ENCODE results near the gene ADAM10.
A peak's percentile ranks its signal among the peaks of the same experiment; 100 is the strongest.
"Not testable (repeated sequence)": the region's sequence is repeated elsewhere in the genome, so short reads cannot be mapped to it uniquely, and the experiment has no call there.

The ADAM10 gene, protein sequence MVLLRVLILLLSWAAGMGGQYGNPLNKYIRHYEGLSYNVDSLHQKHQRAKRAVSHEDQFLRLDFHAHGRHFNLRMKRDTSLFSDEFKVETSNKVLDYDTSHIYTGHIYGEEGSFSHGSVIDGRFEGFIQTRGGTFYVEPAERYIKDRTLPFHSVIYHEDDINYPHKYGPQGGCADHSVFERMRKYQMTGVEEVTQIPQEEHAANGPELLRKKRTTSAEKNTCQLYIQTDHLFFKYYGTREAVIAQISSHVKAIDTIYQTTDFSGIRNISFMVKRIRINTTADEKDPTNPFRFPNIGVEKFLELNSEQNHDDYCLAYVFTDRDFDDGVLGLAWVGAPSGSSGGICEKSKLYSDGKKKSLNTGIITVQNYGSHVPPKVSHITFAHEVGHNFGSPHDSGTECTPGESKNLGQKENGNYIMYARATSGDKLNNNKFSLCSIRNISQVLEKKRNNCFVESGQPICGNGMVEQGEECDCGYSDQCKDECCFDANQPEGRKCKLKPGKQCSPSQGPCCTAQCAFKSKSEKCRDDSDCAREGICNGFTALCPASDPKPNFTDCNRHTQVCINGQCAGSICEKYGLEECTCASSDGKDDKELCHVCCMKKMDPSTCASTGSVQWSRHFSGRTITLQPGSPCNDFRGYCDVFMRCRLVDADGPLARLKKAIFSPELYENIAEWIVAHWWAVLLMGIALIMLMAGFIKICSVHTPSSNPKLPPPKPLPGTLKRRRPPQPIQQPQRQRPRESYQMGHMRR

DNA sequence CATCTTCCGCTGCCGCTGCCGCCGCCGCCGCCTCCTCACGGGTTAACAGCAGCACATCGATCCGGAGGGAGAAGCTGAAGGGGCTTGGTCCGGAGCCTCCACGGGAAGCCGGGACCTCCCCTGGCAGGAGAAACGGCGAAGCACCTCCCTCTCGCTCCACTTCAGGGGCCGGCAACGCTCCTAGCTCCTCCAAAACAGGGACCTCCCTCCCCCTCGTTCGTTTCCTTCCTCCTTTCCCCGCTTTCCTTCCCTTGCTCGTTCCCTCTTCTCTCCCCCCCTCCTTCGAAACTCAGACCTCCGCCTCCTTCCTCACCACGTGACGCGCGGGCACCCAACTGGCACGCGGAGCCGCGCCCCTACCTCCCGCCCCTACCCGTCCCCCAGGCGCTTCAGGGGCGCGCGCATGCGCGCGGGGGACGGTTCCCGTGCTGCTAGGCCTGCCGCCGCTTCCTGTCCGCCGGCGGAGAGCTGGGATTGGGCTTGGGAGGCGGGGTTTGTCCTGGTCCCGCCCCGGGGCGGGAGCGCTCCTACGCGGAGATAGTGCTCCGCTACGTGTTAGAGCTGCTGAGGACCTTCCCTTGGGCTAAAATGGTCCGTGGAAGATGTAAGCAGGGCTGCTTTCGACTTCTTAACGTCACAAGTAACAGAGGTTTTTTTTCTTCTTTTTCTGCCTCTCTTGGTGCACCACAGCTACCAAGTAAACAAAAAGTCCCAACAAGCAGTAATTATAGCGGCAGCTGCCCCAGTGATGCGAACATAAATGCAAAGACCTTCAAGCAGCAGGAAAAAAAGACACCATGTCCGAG, at the start of gene ADAM10:
Gene ADAM10 (minus strand): TSS at position 176 of the 806 bp plus-strand sequence. CDS start 173 bp downstream, at position 3.
- DNase-seq (ENCODE audit: low read depth in 2 of 2, low spot score in 1 of 2) = peak; percentile 93 to 95

DNA sequence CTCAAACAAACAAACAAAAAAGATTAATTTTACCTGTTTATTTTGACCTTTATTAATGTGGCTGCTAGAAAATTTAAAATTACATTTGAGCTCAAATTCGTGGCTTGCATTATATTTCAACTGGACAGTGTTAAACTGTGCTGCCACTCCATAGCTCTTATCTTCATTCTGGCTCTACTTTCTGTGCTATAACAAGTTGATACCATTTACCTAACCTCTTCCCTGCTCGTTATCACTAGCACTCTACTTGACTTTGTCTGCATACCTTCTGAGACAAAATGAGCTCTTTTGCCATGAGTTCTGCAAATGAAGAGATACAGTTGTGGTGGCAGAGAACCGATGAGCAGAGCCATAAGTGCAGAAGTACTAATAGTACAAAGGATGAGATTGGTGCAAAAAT, 48.0 kb upstream of the ADAM10 start:
- no peak for DNase-seq (ENCODE audit: low read depth in 2 of 2, low spot score in 1 of 2)

DNA sequence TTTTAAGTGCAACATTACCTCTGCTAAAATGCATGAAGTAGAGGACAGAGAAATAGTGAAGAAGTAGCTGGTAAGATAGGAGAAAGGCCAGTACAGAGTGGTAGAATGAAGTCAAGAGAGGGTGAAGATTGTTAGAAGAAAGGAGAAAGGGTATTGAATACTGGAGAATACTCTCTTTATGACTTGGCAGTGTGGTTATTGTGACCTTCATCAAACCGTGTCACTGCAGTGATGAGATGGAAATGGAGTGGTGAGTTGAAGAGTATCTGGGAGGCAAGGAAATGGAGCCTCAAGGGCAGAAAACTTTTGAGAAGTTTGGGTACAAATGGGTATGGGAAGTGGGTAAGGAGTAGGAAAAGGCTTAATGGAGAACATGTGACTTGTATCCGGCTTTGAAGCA, 46.3 kb upstream of the ADAM10 start:
- no peak for DNase-seq (ENCODE audit: low read depth in 2 of 2, low spot score in 1 of 2)

DNA sequence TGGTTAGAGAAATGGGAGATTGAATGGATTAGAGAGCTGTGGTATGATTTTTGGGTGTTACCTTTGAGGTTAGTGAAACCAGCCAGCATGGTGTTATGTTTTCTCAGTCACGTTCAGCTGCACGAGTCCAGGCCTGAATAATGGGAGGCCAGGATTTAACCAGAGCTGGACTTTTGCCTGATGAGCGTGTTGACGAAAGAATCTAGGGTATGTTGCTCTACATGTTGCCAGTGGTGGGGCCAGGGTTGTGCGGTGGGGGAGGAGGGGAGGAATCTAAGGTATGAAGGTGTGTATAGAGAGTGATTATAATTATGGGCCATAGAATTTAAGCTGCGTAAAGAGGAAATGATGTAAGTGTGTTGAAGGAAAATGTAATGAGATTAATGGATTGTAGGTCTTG, 44.4 kb upstream of the ADAM10 start:
- no peak for DNase-seq (ENCODE audit: low read depth in 2 of 2, low spot score in 1 of 2)

DNA sequence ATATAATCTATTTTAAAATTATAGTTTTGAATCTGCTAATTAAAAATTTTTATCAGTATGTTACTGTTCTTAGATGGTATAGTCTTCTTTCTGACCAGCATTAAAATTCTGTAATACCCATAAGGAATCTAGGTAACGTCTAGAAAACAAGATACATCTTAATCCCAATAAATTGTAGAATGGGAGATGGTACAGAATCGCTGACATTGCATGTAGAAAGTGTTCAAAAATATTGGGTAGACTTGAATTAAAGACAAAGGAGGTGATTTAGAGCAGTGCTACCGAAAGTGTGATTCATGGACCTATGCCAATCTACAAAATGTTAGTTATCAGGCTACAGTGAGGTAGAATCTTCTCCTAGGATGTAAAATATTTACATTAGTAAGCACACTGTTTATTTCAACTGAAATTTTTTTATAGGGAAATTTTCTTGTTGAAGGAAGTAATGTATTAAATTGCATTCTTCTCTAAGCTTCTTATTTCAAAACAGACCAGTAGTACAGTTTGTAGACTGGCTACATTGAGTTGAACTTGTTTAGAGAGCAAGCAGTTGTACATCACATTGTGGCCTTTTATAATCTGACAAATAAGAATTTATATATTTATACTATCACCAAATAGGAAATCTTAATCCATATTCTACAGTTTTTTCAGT, 38.7 kb upstream of the ADAM10 start:
- DNase-seq (ENCODE audit: low read depth in 2 of 2, low spot score in 1 of 2) = no peak

DNA sequence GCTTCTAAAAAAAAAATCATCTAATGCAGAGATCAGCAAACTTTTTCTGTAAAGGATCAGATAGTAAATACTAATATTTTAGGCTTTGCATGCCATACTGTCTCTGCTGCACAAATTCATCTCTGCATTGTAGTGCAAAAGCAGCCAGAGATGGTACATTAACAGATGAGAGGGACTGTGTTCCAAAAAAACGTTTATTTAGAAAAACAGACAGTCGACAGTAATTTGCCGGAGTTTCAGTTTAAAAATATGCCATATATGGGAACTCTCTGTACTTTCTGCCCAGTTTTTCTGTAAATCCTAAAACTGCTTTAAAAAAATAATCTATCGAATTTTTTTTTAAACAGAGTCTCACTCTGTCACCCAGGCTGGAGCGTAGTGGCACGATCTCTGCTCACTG, 35.8 kb upstream of the ADAM10 start:
- no peak for DNase-seq (ENCODE audit: low read depth in 2 of 2, low spot score in 1 of 2)

DNA sequence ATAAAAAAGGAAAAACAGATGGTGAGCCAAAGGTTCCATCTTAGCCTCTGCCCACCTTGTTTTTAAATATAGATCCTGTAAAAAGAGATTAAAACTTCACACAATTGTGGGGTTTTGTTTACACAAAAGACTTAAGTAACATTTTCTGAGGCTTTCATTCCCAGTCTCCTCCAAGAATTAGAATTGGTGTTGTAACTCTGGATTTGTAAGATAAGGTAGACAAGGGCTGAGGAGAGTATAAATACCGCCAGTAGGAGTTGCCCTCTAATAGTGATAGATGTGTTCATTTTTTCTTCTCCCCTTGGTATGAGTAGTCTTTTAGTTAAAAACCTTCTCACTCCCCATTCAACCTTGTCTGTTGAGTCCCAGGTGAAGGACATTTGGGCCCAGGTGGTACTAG, 30.0 kb upstream of the ADAM10 start:
- DNase-seq (ENCODE audit: low read depth in 2 of 2, low spot score in 1 of 2) = no peak

DNA sequence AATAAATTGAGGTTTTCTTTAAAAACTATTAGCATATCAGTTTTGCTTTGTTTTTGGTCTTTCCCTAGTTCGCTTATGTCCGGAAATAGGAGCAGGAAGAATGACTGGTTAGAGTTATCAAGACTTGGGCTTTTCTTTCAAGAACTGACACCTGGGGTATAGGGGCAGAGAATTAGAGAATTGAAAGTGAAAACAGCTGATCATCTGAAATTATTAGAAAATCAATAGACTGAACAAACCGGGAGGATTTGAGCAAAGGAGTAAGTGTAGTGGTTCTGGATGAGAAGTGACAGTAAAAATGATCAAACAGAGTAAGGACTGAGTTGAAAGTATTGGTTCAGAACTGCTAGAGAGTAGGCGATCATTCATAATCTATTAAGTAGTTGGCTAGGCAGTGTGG, 27.6 kb upstream of the ADAM10 start:
- no peak for DNase-seq (ENCODE audit: low read depth in 2 of 2, low spot score in 1 of 2)

DNA sequence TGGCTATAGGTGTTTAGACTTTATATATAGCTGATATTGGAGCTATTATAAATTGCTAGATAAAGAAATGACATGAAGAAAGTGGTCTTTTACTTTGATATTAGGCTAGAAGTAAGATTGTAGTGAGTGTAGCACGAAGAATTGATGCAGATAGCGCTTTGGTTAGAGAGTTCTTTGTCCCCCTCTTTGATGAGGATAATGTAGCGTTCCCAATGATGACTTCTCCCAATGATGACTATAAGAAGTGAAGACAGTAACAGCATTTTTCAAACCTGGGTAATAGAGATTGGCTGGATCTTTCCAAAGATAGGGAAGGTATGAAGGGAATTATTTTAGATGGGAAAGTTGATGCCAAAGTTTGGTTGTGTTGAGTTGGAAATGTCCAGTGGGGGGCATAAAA, 25.9 kb upstream of the ADAM10 start:
- DNase-seq (ENCODE audit: low read depth in 2 of 2, low spot score in 1 of 2) = no peak

DNA sequence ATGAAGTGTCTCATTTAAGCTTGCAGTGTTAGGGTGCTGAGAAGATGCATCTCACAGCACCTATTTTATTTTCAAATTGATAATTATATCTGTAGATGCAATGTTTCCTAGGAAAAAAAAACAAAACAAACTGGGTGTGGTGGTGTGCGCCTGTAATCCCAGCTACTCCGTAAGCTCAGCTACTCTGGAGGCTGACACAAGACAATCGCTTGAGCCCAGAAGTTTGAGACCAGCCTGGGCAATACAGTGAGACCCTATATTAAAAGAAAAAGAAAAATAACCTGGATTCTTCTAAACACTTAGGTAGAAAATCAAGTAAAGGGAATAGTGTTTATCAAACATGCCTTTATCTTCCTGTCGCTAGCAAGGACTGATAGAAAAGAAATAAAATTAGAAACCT, 23.5 kb upstream of the ADAM10 start:
- DNase-seq (ENCODE audit: low read depth in 2 of 2, low spot score in 1 of 2) = no peak

DNA sequence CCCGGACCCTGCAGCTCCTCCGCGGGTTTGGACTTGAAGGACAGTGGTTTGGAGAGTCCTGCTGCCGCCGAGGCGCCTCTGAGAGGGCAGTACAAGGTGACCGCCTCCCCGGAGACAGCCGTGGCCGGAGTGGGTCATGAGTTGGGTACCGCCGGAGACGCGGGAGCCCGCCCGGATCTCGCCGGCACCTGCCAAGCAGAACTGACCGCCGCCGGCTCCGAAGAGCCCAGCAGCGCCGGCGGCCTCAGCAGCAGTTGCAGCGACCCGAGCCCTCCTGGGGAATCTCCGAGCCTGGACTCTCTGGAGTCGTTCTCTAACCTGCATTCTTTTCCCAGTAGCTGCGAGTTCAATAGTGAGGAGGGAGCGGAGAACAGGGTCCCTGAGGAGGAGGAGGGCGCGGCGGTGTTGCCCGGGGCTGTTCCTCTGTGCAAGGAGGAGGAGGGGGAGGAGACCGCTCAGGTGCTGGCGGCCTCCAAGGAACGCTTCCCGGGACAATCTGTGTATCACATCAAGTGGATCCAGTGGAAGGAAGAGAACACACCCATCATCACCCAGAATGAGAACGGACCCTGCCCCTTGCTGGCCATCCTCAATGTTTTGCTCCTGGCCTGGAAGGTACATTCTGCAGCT, 22.2 kb upstream of the ADAM10 start:
- DNase-seq (ENCODE audit: low read depth in 2 of 2, low spot score in 1 of 2) = no peak

DNA sequence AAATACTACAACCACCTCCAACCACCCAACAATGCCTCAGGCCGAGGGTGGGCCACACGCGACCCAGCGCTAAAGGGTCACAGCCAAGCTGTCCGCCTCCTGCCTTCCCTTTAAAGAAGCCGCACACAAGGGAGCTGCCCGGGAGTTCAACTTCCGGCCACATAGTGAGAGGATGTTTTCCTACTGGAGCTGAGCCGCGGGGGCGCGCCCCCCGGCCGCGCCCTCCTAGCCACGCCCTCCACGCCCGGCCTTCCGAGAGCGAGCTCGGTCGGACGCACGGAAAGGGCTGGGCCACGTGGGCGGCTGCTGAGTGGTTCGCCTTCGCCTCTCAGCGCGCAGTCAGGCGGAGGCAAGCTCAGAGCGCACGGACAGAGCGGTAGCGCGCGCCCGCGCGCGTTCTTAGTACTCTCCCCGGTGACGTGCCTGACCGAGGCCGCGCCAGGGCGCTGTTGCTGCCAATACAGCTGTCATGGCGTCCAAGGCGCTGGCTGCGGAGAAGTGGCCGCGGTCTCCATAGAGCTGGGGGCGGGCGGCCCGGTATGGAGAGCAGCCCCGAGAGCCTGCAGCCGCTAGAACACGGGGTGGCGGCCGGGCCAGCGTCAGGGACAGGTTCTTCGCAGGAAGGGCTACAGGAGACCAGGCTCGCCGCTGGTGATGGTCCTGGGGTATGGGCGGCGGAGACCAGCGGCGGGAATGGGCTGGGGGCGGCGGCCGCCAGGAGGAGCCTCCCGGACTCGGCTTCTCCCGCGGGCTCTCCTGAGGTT, 21.5 kb upstream of the ADAM10 start, which contains the start of gene MINDY2:
Gene MINDY2 (plus strand): TSS at position 446 of the 764 bp plus-strand sequence. CDS start 94 bp downstream, at position 540.
- peak; percentile 80 to 86 for DNase-seq (ENCODE audit: low read depth in 2 of 2, low spot score in 1 of 2)

DNA sequence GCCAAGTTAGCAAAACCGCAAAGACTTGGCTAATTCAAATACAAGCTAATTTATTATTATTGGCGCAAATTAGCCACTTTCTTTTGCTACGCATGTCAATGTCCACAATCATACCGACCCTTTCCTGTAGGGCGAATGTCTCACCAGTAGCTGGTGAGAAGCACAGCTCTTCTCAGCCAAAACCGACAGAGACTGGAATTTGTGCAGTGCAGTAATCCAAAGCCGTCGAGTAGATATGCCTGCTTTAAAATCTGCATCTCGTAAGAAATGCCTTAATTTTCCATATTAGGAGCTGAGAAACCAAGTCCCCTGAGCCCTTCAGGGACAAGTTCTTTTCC, 21.0 kb upstream of the ADAM10 start:
- peak in 1 of 2 donors; percentile 7 for DNase-seq (ENCODE audit: low read depth in 2 of 2, low spot score in 1 of 2)

DNA sequence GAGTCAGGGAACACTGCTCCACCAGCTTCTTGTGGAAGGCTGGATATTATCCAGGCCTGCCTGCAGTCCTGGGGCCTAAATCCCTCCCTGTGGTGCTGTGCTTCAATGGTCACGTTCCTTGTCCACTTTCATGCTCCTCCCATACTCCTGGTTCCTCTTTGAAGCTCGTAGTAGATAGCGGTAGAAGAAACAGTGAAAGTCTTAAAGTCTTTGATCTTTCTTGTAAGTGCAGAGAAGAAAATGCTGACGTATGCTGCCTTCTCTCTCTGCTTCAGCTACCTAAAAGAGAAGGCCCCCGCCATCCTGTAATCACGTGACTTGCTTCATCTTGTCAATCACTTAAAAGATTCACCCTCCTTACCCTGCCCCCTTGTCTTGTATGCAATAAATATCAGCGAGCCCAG, 19.1 kb upstream of the ADAM10 start:
- DNase-seq (ENCODE audit: low read depth in 2 of 2, low spot score in 1 of 2) = not testable (repeated sequence)

DNA sequence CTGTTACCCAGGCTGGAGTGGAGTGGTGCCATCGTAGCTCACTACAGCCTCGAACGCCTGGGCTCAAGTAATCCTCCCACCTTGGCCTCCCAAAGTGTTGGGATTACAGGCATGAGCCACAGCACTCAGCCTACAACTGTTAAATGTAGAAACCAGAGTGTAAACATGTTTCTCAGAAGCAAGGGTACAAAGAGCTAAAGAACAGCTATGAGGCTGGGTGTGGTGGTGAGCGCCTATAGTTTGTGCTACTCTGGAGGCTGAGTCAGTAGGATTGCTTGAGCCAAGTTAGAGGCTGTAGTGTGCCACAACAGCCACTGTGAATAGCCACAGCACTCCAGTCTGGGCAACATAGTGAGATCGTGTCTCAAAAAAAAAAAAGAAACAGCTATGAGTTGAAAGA, 16.8 kb upstream of the ADAM10 start:
- DNase-seq (ENCODE audit: low read depth in 2 of 2, low spot score in 1 of 2) = no peak

DNA sequence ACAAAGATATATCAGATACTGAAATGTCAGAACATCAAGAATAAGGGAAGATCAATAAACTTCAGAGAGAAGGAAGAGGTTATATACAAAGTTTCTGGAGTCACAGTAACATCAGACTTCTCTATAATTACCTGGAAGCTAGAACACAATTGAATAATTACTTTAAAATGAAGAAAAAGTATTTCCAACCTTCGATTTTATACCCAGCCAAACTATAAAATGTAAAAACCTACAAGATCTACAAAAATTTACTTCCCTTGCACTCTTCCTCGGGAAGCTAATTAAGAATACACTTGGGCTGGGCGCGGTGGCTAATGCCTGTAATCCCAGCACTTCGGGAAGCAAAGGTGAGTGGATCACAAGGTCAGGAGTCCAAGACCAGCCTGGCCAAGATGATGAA, 15.0 kb upstream of the ADAM10 start:
- no peak for DNase-seq (ENCODE audit: low read depth in 2 of 2, low spot score in 1 of 2)

DNA sequence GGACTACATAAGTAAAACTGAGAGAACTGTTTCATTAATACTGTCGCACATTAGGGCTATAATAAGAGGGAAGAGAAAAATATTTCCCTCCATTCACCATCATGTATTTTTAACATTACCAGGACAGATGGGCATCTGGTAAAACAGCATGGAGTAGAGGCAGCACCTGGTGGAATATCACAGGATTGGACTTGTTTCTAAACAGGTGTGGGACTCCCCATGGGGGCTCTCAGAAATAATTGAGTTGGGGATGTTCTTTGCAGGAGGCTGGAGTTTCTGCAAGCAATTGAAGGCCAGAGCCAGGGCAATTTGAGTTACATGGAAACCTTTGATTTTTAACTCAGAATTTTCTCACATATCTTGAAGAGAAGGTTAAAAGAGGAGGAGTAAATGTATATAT, 13.2 kb upstream of the ADAM10 start:
- no peak for DNase-seq (ENCODE audit: low read depth in 2 of 2, low spot score in 1 of 2)

DNA sequence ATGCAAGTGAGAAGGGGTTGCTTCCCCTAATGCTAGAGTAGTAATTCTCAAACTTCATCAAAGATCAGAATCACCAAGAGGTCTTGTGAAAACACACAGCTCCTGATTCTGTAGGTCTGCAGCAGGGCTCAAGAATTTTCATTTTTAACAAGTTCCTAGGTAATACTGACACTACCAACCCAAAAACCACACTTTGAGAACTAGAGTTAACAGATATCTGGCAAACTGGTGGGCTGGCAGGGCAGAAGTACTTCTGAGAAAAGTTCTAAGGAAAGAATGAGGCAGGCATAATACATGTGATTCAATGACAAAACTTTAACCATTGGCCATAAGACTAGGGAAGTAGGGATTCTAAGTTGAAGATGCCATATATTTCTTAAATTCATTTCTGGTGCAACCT, 12.8 kb upstream of the ADAM10 start:
- DNase-seq (ENCODE audit: low read depth in 2 of 2, low spot score in 1 of 2) = no peak

DNA sequence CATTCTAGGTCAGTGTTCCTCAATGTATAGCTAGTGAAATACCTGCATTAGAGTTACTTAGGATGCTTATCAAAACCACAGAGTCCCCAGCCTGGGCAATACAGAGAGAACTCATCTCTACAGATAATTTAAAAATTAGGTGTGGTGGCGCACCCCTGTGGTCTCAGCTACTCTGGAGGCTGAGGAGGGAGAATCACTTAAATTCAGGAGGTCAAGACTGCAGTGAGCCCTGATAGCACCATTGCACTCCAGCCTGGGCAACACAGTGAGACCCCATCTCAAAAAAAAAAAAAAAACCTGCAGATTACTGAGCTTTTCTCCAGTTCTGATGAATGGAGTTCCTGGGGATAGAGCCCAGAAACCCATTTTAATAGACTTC, 11.5 kb upstream of the ADAM10 start:
- no peak for DNase-seq (ENCODE audit: low read depth in 2 of 2, low spot score in 1 of 2)

DNA sequence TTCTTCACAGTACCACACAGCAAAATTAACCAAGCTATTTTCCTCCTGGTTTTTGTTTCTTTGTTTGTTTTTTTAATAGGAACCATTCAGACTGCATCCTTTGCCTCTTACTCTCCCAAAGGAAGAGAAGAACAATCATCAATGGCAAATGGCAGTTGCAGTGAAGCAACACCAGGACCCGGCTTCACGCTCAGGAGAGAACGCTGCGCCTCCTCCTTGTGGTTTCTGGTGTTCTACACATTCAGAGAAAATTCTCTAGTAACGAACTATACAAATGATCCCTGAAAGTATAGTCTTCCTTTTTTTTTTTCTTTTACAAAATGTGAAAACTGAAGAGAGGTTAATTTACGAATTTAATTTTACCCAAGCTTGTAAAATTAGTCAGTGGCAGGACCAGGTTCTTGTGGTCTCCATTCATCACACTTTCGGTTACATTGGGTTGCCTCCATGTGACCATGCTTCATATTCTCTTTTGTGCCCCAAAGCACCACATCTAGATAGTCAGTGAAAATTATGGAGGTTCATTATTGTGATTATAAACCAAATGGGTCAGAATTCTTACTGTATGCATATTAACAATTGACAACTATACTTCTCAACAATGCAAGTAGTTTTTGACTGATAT, 11.0 kb upstream of the ADAM10 start:
- DNase-seq (ENCODE audit: low read depth in 2 of 2, low spot score in 1 of 2) = no peak
